AG04450 (cell line): ENCODE measurements around the gene PPP4R3A. TPM values are rescaled to one million over a fixed set of nuclear protein-coding genes. Genes with fewer than 3 reads are reported as not detected.
"Not testable (repeated sequence)": the region's sequence is repeated elsewhere in the genome, so short reads cannot be mapped to it uniquely, and the experiment has no call there.

ENCODE experiments used
- CTCF ChIA-PET: fragments of 300-600, 350-600 bp; formaldehyde crosslinking; extraction: SDS; loops from one replicate; lab custom pipeline; 2022; ENCODE audit warnings: antibody characterized with exemption, inconsistent platforms; lab: Charles Lee
- POLR2A ChIA-PET: fragments of 350-600 bp; formaldehyde crosslinking; extraction: SDS; loops from one replicate; lab custom pipeline; 2021; ENCODE audit warnings: antibody characterized with exemption, inconsistent platforms; lab: Yijun Ruan, JAX
- DNase-seq: peaks from one replicate; pipeline ENCODE4 v3.0.0-alpha.2; 2011; ENCODE audit warnings: low read depth, low spot score
- H3K27ac ChIP-seq: one replicate; pipeline ENCODE4 v1.5.1; 2012; ENCODE audit warnings: low read depth, low read length, control low read depth
- H3K27me3 ChIP-seq: one replicate; pipeline ENCODE4 v1.6.0; 2012; ENCODE audit warnings: low read length; ENCODE audit not compliant: control insufficient read depth, insufficient read depth
- H3K4me3 ChIP-seq: 2 replicates; pipeline ENCODE4 v1.5.1; 2011; ENCODE audit warnings: mild to moderate bottlenecking, low read depth, low read length, control low read depth
- H3K9me3 ChIP-seq: 2 replicates; pipeline ENCODE4 v1.5.1; 2012; ENCODE audit warnings: low read length; ENCODE audit not compliant: control insufficient read depth, insufficient read depth
- polyA plus RNA-seq: library from polyadenylated mRNA; depleted of rRNA; stranded (reverse); fragments of >200 nt; gene quantifications from 2 replicates; pipeline ENCODE4 v1.2.3, GENCODE V29; 2011; rRNA removed
- small RNA-seq: library from RNA; depleted of rRNA; stranded (forward); fragments of <200 nt; gene quantifications from one replicate; pipeline ENCODE3, GENCODE V24; 2012; ENCODE audit warnings: low read depth; ENCODE audit not compliant: insufficient read length
- TF ChIP-seq, protein P1 (sequence below): IDR thresholded peaks from 2 replicates; pipeline ENCODE4 v1.5.1; 2011; ENCODE audit warnings: low read depth, low read length, control low read depth, inconsistent platforms

The PPP4R3A gene
- polyA plus RNA-seq, 1 experiment, result 46.9 TPM

DNA sequence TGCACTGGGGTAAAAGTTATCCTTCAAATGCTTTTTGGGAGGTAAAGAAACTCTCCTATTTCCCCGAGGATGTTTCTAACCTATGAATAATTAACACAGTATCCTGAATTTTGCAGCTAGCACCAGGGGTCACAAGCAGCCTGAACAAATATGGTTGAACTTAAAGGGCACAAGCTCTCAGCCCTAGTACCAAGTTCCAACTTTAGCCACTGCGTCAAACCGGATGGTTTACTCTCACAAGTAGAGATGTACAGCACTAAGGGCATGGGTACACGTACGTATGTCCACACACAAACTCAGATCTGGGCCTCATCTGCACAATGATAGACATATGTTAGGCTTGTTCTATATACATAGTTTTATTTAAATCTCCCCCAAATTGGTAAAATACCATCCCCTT is 97.2 kb downstream of the PPP4R3A start:
- POLR2A ChIA-PET, result no interaction called here
- Histone ChIP-seq H3K27ac (no peak overlapping the region), H3K4me3 (no peak overlapping the region), H3K9me3 (no peaks in the 10 kb centered on the region; the same call in 1 of the 2 replicates), H3K27me3 (peaks cover 21% of the 10 kb centered on the region)
- no peak for DNase-seq
- TF ChIP-seq, protein P1, sequence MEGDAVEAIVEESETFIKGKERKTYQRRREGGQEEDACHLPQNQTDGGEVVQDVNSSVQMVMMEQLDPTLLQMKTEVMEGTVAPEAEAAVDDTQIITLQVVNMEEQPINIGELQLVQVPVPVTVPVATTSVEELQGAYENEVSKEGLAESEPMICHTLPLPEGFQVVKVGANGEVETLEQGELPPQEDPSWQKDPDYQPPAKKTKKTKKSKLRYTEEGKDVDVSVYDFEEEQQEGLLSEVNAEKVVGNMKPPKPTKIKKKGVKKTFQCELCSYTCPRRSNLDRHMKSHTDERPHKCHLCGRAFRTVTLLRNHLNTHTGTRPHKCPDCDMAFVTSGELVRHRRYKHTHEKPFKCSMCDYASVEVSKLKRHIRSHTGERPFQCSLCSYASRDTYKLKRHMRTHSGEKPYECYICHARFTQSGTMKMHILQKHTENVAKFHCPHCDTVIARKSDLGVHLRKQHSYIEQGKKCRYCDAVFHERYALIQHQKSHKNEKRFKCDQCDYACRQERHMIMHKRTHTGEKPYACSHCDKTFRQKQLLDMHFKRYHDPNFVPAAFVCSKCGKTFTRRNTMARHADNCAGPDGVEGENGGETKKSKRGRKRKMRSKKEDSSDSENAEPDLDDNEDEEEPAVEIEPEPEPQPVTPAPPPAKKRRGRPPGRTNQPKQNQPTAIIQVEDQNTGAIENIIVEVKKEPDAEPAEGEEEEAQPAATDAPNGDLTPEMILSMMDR, result no peak
- CTCF ChIA-PET, result interaction anchor here (1.5 kb wide), 1 partner anchor 90 kb away, joined by 3 read pairs; no protein-coding TSS in a partner anchor

DNA sequence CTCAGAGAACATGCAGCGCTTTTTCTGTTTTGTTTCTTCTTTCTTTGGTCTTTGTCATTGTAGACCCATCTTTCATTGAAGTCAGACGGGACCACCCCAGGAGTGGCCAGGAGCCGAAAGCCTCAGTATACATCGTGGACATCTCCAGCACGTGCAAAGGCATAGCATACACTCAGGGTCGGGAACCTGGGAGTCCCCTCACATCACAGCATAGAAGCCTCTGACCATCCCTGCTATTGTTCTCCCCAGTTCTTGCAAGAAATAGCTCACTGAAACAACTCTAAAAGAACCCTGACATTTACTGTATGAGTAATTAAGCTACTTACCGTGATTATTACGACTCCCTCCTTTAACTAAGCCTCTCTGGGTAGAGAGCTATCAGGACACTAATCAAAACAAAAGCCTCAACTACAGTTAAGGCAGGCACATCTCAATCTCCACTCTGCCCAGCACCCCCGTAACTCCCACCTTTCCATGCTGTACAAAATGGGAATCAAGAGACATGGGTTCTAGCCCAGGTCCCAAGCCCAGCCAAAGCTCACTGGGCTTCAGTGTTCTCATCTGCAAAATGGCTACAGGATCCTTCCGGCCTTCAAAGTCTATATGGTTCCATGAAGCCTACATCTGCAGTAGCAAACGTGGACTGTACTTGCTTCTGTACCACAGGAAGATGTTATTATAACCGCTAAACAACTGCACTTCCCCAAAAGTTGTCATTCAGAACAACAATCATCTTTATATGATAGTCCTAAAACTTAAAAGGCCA is 99.2 kb downstream of the PPP4R3A start:
- Histone ChIP-seq H3K4me3 (no peak overlapping the region), H3K27me3 (peaks cover 9% of the 10 kb centered on the region), H3K9me3 (no peaks in the 10 kb centered on the region), H3K27ac (no peak overlapping the region)
- CTCF ChIA-PET, result interaction anchor here (0.7 to 1.3 kb wide), 2 partner anchors 17 to 87 kb away, joined by 4 to 5 read pairs; no protein-coding TSS in a partner anchor
- TF ChIP-seq, protein P1, result no peak
- no peak for DNase-seq
- POLR2A ChIA-PET, result no interaction called here

DNA sequence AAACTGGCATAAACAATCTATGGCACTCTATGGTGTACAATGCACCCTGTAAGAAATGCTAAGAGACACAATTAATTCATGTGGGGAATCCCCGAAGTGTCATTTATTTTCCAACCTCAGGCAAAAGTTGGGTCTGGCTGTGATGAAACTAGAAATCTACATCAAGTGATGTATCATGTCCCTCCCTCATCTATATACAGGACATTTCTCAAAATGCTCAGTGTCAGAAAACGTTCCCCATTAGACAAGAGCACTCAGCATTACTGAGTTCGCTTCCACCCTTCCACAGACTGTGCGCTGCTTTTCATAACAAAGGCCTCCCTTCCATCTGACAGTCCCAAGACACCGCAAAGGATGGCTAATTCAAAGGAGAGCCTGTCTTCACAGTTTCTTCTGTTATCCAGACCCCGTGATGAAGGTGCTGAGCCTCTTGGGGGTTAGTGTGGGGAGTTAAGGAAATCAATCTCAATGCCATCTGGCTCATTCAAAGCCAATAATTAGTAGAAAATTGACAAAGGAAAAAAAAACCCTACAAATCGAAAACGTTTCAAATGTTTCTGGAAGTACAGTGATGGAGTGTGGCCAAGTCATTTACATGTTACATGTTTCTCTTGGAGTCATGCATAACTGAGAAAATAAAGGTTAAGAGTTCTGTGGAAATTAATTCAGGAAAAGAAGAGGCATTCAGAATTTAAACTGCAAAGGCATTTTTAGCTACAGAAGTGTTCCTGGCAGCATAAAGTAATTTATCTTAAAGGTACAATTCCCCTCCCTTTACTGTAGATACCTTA is 100.0 kb downstream of the PPP4R3A start:
- DNase-seq, result no peak

DNA sequence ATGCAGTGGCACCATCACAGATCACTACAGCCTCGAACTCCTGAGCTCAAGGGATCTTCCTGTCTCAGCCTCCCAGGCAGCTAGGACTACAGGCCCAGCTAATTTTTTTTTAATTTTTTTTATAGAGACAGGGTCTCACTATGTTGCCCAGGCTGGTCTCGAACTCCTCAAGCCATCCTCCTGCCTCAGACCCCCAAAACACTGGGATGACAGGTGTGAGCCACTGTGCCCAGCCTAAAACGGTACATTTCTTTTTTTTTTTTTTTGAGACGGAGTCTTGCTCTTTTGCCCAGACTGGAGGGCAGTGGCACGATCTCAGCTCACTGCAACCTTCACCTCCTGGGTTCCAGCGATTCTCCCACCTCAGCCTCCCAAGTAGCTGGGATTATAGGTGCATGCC is 100.9 kb downstream of the PPP4R3A start:
- H3K4me3 ChIP-seq, H3K27ac ChIP-seq, CTCF ChIA-PET, DNase-seq, POLR2A ChIA-PET, H3K27me3 ChIP-seq, H3K9me3 ChIP-seq: not testable (repeated sequence)

More for the DNA sequence above, 100.0 kb downstream of the PPP4R3A start:
- CTCF ChIA-PET, result interaction anchor here (1.3 kb wide), 1 partner anchor 87 kb away, joined by 5 read pairs; no protein-coding TSS in a partner anchor
- no peak overlapping the region for H3K27ac ChIP-seq
- TF ChIP-seq, protein P1, result no peak
- H3K27me3 ChIP-seq, result peaks cover 6% of the 10 kb centered on the region
- H3K9me3 ChIP-seq, result no peaks in the 10 kb centered on the region
- POLR2A ChIA-PET, result no interaction called here
- H3K4me3 ChIP-seq, result no peak overlapping the region

Small RNAs within 50 kb of the gene (small RNA-seq; reads per million reads assigned to genes)
- gene AL133373.1, result not detected

Other genes with a start within 250 kb of the PPP4R3A start
- gene CCDC88C, start 92.5 kb downstream of the PPP4R3A start, polyA plus RNA-seq, result 0.01 TPM in 1 of 2 replicates, not detected in the other
- gene CATSPERB, start 221.8 kb upstream of the PPP4R3A start, polyA plus RNA-seq, result not detected in 2 replicates